Skeletal muscle cell (primary cell): ENCODE measurements around the gene MKI67.
A peak's percentile ranks its signal among the peaks of the same experiment; 100 is the strongest.
"Not testable (repeated sequence)": the region's sequence is repeated elsewhere in the genome, so short reads cannot be mapped to it uniquely, and the experiment has no call there.

Experiments
- DNase-seq: peaks from one replicate; pipeline ENCODE4 v3.0.0-alpha.2; 2010; ENCODE audit warnings: low read depth
- H3K4me3 ChIP-seq: 2 replicates; pipeline ENCODE4 v1.5.1; 2011; ENCODE audit warnings: low read depth, mild to moderate bottlenecking, control low read depth, low read length, moderate library complexity

MKI67 gene

GRCh38 chr10:128151031-128151430 lies 24.8 kb upstream of the MKI67 start:
- no peak overlapping the region for H3K4me3 ChIP-seq
- DNase-seq, result no peak

- DNase-seq, result no peak
- peak overlapping the region; percentile 65 for H3K4me3 ChIP-seq
Observed at GRCh38 chr10:128150561-128150960, 24.3 kb upstream of the MKI67 start.

- peak; percentile 9 for DNase-seq
- H3K4me3 ChIP-seq, result peak overlapping the region; percentile 65
Observed at GRCh38 chr10:128150045-128150493, 23.8 kb upstream of the MKI67 start.

GRCh38 chr10:128149267-128150014 lies 23.2 kb upstream of the MKI67 start:
- no peak overlapping the region for H3K4me3 ChIP-seq
- no peak for DNase-seq

GRCh38 chr10:128147669-128148068 lies 21.4 kb upstream of the MKI67 start:
- H3K4me3 ChIP-seq, result no peak overlapping the region
- DNase-seq, result peak; percentile 49

- no peak overlapping the region for H3K4me3 ChIP-seq
- DNase-seq, result no peak
Observed at GRCh38 chr10:128147064-128147463, 20.8 kb upstream of the MKI67 start.

GRCh38 chr10:128144547-128144946 lies 18.3 kb upstream of the MKI67 start:
- no peak overlapping the region for H3K4me3 ChIP-seq
- DNase-seq, result no peak

- no peak overlapping the region for H3K4me3 ChIP-seq
- DNase-seq, result no peak
Observed at GRCh38 chr10:128143531-128143930, 17.3 kb upstream of the MKI67 start.

GRCh38 chr10:128140425-128140824 lies 14.2 kb upstream of the MKI67 start:
- H3K4me3 ChIP-seq, result no peak overlapping the region
- no peak for DNase-seq

GRCh38 chr10:128138429-128138828 lies 12.2 kb upstream of the MKI67 start:
- not testable (repeated sequence) for H3K4me3 ChIP-seq, DNase-seq

GRCh38 chr10:128137877-128138276 lies 11.7 kb upstream of the MKI67 start:
- no peak for DNase-seq
- no peak overlapping the region for H3K4me3 ChIP-seq

- DNase-seq, result no peak
Observed at GRCh38 chr10:128130051-128130450, 3.8 kb upstream of the MKI67 start.

GRCh38 chr10:128128582-128128981 lies 2.4 kb upstream of the MKI67 start:
- no peak for DNase-seq
- H3K4me3 ChIP-seq, result no peak overlapping the region

More at GRCh38 chr10:128130051-128130450, 3.8 kb upstream of the MKI67 start:
- H3K4me3 ChIP-seq, result no peak overlapping the region

- peak overlapping the region; percentile 78 for H3K4me3 ChIP-seq
- DNase-seq, result no peak
Observed at GRCh38 chr10:128125416-128125943, 743 bp downstream of the MKI67 start.

- no peak for DNase-seq
- H3K4me3 ChIP-seq, result peak overlapping the region; percentile 78
Observed at GRCh38 chr10:128124813-128125403, 1.3 kb downstream of the MKI67 start.

GRCh38 chr10:128123846-128124245 lies 2.4 kb downstream of the MKI67 start:
- no peak overlapping the region for H3K4me3 ChIP-seq
- no peak for DNase-seq

- no peak for DNase-seq
- H3K4me3 ChIP-seq, result no peak overlapping the region
Observed at GRCh38 chr10:128122931-128123330, 3.3 kb downstream of the MKI67 start.

- no peak overlapping the region for H3K4me3 ChIP-seq
- no peak for DNase-seq
Observed at GRCh38 chr10:128121750-128122412, 4.3 kb downstream of the MKI67 start.

- no peak overlapping the region for H3K4me3 ChIP-seq
- DNase-seq, result no peak
Observed at GRCh38 chr10:128116851-128117615, 9.2 kb downstream of the MKI67 start.

- no peak overlapping the region for H3K4me3 ChIP-seq
- DNase-seq, result no peak
Observed at GRCh38 chr10:128116187-128116586, 10.0 kb downstream of the MKI67 start.
